Neural progenitor cell (in vitro differentiated cells): Measurements from ENCODE around the gene OR10G2.

Experiments used
- EZH2 ChIP-seq: fragments of 200-600 bp; sonication (generic); IDR thresholded peaks from 2 replicates; pipeline ENCODE4 v1.6.1; 2017; ENCODE audit warnings: antibody characterized with exemption, mild to moderate bottlenecking, moderate library complexity
- TF ChIP-seq, protein P1 (sequence below): fragments of 200-600 bp; sonication (generic); IDR thresholded peaks from 2 replicates; pipeline ENCODE4 v1.5.1; 2017; ENCODE audit warnings: antibody characterized with exemption, mild to moderate bottlenecking

DNA sequence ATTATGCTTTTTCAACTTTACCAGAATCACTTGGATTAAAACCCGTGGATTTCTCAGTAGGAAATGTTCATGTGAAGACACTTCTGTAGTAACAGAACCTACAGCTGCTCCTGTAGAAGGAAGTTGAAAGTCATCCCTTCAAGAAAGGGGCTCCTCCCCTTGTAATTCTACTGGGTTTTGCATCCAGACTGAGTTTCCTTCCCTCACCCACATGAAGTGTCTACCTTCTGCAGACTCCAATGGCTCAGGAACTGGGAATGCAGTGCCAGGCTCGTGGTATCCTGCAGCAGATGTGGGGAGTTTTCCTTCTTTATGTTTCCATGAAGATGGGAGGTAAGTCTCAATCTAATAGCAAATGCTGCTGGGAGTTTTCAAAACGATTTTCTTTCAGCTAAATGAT lies 7.9 kb upstream of the OR10G2 start:
- TF ChIP-seq EZH2 = no peak
- TF ChIP-seq, protein P1, sequence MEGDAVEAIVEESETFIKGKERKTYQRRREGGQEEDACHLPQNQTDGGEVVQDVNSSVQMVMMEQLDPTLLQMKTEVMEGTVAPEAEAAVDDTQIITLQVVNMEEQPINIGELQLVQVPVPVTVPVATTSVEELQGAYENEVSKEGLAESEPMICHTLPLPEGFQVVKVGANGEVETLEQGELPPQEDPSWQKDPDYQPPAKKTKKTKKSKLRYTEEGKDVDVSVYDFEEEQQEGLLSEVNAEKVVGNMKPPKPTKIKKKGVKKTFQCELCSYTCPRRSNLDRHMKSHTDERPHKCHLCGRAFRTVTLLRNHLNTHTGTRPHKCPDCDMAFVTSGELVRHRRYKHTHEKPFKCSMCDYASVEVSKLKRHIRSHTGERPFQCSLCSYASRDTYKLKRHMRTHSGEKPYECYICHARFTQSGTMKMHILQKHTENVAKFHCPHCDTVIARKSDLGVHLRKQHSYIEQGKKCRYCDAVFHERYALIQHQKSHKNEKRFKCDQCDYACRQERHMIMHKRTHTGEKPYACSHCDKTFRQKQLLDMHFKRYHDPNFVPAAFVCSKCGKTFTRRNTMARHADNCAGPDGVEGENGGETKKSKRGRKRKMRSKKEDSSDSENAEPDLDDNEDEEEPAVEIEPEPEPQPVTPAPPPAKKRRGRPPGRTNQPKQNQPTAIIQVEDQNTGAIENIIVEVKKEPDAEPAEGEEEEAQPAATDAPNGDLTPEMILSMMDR = no peak
